Adipocyte (in vitro differentiated cells): ENCODE data around the gene SEMG1.
A peak's percentile ranks its signal among the peaks of the same experiment; 100 is the strongest.

Source experiments
- DNase-seq: peaks from one replicate; pipeline ENCODE4 v3.0.0-alpha.2; 2015; ENCODE audit warnings: low read depth
- H3K27me3 ChIP-seq: replicated peaks from 2 replicates; pipeline ENCODE4 v1.7.0; 2013; ENCODE audit warnings: mild to moderate bottlenecking, low read length, moderate library complexity; ENCODE audit not compliant: control insufficient read depth, insufficient read depth
- H3K36me3 ChIP-seq: 2 replicates; pipeline ENCODE4 v1.7.0; 2013; ENCODE audit warnings: low read length, mild to moderate bottlenecking, moderate library complexity; ENCODE audit not compliant: control insufficient read depth, insufficient read depth, severe bottlenecking
- H3K4me1 ChIP-seq: 2 replicates; pipeline ENCODE4 v1.7.0; 2013; ENCODE audit warnings: mild to moderate bottlenecking, low read length, moderate library complexity; ENCODE audit not compliant: control insufficient read depth, insufficient read depth
- H3K4me3 ChIP-seq: 2 replicates; pipeline ENCODE4 v1.7.0; 2013; ENCODE audit warnings: mild to moderate bottlenecking, low read length, moderate library complexity
- H3K9ac ChIP-seq: 2 replicates; pipeline ENCODE4 v1.7.0; 2013; ENCODE audit warnings: mild to moderate bottlenecking, low read length, moderate library complexity
- H3K9me3 ChIP-seq: 2 replicates; pipeline ENCODE4 v1.7.0; 2013; ENCODE audit warnings: mild to moderate bottlenecking, low read length, moderate library complexity; ENCODE audit not compliant: control insufficient read depth

SEMG1 gene, protein sequence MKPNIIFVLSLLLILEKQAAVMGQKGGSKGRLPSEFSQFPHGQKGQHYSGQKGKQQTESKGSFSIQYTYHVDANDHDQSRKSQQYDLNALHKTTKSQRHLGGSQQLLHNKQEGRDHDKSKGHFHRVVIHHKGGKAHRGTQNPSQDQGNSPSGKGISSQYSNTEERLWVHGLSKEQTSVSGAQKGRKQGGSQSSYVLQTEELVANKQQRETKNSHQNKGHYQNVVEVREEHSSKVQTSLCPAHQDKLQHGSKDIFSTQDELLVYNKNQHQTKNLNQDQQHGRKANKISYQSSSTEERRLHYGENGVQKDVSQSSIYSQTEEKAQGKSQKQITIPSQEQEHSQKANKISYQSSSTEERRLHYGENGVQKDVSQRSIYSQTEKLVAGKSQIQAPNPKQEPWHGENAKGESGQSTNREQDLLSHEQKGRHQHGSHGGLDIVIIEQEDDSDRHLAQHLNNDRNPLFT

DNA sequence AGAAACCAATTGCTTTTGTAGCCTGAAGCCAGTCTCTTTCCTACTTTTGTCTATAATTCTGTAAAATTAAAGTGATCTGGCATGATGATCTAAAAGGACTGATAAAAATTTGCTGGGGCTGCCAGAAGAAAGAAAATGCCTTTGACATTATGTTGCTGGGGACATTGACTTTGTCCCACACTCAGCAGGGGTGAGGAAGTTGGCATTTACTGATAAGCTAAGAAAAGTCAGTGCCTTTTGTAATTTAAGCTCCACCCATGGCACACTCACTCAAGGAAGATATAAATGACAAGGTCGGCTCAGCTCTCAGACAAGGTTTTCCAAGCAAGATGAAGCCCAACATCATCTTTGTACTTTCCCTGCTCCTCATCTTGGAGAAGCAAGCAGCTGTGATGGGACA lies at the start of gene SEMG1:
Gene SEMG1 (plus strand): TSS at position 309 of the 400 bp plus-strand sequence. CDS start 21 bp downstream, at position 330.
- Histone ChIP-seq H3K9ac (no peak within 1 kb of the TSS), H3K9me3 (peaks cover 16% of the 10 kb centered on the region), H3K36me3 (no peaks in the 10 kb centered on the region), H3K4me3 (no peak within 1 kb of the TSS), H3K27me3 (peaks cover 28% of the 10 kb centered on the region), H3K4me1 (no peaks in the 10 kb centered on the region)
- DNase-seq = no peak

DNA sequence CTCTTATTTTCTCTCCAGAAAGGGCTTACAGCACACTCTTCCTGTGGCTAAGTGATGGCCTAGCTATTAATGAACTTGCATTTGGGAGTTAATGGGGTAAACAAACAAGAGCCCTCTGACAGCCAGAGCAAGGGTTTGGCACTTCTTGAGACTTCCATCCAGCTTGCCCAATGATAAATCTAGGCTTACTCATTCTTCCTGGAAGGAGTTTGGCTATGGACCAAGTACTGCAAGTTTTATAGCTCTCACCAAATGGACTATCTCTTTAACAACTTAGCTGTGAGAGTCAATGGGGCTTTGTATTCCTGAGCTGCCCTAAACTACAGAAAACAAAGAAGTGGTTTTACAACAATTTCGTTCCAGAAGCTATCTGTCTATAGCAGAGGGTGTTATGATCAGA lies 48.9 kb upstream of the SEMG1 start:
- H3K9ac ChIP-seq = no peak overlapping the region
- peak; percentile 19 for DNase-seq
- H3K4me1 ChIP-seq = peaks cover 17% of the 10 kb centered on the region
- peak overlapping the region; percentile 57 for H3K4me3 ChIP-seq
- peaks cover 11% of the 10 kb centered on the region for H3K9me3 ChIP-seq
- no peaks in the 10 kb centered on the region for H3K36me3 ChIP-seq
- H3K27me3 ChIP-seq = peaks cover 11% of the 10 kb centered on the region

DNA sequence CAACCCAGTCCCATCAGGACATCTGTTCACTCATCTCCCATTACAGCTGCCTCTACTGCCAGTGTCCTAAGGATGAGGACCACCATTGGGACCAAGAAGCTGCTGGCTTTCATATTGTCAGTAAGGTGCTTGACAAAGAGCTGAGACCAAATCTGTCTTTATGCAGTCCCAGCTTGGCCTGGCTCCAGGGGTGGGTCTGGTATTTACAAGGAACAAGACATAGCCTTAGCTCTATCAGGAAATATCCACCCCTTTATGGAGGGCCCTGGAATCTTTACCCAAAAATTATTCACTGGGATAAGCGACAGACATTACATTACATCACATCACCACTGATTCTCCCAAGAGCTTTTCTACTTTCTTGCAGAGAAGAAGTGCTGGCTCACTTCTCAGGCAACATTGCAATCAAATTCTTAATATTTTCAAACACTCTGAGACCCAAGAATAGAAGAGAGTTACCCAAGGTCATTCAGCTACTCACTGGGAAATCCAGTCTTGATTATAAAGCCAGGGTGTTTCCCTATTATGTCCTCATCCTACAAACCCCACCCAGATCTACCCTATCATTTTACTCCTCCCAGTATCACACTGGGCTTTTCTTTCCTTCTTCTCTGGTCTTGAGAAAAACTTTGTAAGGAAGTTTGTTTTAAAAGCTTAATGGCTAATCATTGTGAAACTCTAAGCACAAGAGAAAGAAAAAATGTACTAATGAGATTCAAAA lies 43.6 kb upstream of the SEMG1 start:
- Histone ChIP-seq H3K9me3 (peaks cover 30% of the 10 kb centered on the region), H3K27me3 (no peaks in the 10 kb centered on the region), H3K4me1 (peaks cover 15% of the 10 kb centered on the region), H3K36me3 (no peaks in the 10 kb centered on the region), H3K4me3 (no peak overlapping the region), H3K9ac (no peak overlapping the region)
- no peak for DNase-seq

DNA sequence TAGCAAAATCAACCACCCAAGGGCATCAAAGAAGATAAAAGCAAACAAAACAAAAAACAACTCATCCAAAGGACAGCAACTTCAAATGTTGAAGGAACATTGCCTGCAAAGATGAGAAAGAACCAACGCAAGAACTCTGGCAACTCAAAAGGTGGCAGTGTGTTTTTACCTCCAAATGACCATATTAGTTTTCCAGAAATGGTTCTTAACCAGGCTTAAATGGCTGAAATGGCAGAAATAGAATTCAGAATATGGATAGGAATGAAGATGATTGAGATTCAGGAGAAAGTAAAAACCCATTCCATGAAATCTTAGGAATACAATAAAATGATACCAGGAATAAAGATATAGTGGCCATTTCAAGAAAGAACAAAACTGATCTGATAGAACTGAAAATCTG lies 41.9 kb upstream of the SEMG1 start:
- no peaks in the 10 kb centered on the region for H3K36me3 ChIP-seq
- DNase-seq = no peak
- H3K9ac ChIP-seq = no peak overlapping the region
- H3K4me3 ChIP-seq = no peak overlapping the region
- H3K4me1 ChIP-seq = peaks cover 10% of the 10 kb centered on the region
- H3K9me3 ChIP-seq = peaks cover 30% of the 10 kb centered on the region
- H3K27me3 ChIP-seq = no peaks in the 10 kb centered on the region

DNA sequence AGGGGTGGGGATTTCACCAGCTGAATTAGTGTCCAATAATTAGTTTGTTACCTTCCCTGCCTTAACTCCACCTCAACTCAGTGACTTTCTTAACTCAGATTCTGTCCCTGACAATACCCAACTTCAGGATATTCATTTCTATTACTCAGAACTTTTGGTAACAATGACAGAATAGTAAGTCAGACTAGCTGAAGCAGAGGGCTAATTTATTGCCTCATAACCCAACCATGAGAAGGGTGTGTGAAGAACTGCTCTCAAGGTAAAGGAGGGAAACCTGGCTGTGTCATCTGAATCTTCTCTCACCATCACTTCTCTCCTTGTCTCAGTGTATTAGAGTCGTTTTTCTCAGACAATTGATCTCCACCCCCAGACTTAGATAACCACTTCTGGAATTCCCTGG lies 33.3 kb upstream of the SEMG1 start:
- Histone ChIP-seq H3K36me3 (no peaks in the 10 kb centered on the region), H3K9me3 (no peaks in the 10 kb centered on the region), H3K4me3 (no peak overlapping the region), H3K4me1 (peaks cover 4% of the 10 kb centered on the region), H3K27me3 (no peaks in the 10 kb centered on the region), H3K9ac (no peak overlapping the region)
- DNase-seq = no peak

DNA sequence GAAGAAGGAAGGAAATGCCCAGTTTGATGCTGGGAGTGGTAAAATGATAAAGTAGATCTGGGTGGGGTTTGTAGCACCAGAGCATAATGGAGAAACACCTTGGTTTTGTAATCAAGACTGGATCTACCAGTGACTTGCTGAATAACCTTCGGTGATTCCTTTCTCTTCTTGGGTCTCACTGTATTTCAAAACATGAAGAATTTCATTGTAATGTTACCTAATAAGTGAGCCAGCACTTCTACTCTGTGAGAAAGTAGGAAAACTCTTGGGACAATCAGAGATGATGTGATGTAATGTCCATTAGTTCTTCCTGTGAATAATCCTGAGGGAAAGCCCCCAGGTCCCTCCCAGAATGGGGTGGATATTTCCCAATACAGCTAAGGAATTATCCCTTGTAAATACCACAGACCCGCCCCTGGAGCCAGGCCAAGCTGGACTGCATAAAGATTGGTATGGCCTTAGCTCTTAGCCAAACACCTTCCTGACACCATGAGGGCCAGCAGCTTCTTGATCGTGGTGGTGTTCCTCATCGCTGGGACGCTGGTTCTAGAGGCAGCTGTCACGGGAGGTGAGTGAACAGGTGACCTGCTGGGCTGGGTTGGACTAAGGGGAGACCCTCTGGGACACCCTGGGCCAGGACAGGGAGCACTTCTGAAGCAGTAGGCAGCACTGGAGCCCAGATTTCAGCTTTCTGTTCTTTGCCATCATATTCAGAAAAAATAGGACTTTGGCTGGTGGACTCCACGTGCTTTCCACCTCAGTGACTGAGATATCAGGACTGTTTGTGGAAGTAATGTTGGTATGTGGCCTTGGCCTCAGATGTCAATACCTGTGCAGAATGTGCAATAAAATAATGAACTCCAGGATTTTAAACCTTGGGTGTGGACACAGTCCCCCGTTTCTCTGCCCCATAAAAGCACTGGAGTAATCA lies 32.1 kb upstream of the SEMG1 start, which contains the start of gene PI3:
Gene PI3 (plus strand): TSS at position 469 of the 931 bp plus-strand sequence. CDS start 21 bp downstream, at position 490.
- H3K36me3 ChIP-seq = no peaks in the 10 kb centered on the region
- no peak for DNase-seq
- no peaks in the 10 kb centered on the region for H3K27me3 ChIP-seq
- H3K4me1 ChIP-seq = peaks cover 4% of the 10 kb centered on the region
- H3K9me3 ChIP-seq = no peaks in the 10 kb centered on the region
- no peak within 1 kb of the TSS for H3K4me3 ChIP-seq
- no peak within 1 kb of the TSS for H3K9ac ChIP-seq

DNA sequence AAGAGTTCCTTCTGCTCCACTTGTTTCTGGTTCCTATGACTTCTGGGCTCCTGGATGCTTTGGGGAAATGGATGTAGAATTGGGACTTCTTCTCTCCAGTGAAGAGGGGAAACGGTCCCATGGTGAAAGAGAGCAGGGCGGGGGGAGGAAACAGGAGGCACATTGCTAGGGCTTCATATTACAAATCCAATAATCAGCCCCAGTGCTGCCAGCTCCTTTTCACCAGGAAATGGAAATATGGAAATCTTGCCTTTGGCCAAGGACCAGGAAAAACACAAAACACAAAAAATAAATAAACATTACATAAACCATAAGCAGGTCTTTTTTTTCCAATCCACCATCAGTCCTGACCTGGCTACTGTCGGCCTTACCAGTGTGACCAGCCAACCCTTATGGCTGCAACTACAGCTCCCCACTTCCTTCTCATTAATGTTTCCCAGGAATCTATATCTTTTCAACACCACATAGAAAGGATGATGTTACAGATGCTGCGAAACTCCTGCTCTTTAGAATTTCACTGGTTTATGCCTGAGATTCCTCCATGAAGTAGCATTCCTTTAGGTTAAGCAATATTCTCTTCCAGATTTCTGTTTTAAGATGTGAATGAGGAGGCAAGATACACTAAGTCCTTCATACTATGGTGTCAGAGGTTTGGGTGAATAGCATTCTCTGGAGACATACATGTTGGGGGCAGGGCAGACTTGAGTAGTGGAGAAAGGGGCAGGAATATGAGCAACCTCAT lies 30.1 kb upstream of the SEMG1 start:
- H3K27me3 ChIP-seq = no peaks in the 10 kb centered on the region

DNA sequence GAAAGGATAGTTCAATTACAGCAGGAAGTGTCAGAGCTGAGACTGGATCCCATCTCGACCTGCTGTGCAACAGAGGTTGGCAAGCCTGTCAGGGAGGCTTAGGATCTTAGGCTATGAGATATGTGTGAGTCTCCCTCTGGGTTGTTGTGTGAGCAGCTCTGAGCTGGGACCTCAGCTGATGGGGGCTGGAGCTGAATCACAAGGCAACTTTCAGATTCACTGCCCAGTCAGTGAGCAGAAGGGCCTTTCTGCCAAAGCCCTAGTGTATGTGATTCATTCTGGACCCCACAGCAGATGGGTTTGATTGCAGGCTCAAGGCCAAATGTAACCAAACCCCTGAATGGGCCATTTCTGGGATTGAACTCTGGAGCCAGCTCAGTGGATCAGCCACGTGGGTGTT lies 27.7 kb upstream of the SEMG1 start:
- Histone ChIP-seq H3K9me3 (no peaks in the 10 kb centered on the region), H3K9ac (no peak overlapping the region), H3K4me1 (peaks cover 4% of the 10 kb centered on the region), H3K4me3 (no peak overlapping the region), H3K27me3 (no peaks in the 10 kb centered on the region), H3K36me3 (no peaks in the 10 kb centered on the region)
- no peak for DNase-seq

More for the DNA sequence above, 30.1 kb upstream of the SEMG1 start:
- Histone ChIP-seq H3K36me3 (no peaks in the 10 kb centered on the region), H3K4me3 (no peak overlapping the region), H3K9ac (no peak overlapping the region), H3K4me1 (peaks cover 4% of the 10 kb centered on the region), H3K9me3 (no peaks in the 10 kb centered on the region)
- DNase-seq = peak; percentile 1

DNA sequence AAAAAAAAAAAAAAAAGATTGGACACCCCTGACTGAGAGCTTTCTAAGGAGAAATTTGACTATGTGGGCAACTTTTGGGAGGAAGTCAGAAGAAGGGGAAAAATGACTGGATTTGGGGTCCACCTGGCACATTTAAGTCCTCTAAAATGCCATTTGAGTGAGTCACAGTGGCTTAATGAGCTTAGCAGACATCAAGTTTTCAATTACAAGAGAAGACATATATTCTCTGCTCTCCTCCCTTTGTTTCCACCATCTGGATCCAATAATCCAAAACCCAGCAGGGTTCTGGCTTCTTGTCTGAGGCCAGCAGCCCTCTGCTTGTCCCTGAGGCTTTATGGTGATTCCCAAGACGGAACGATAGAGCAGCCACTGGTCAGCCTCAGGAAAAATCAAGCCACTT lies 25.2 kb upstream of the SEMG1 start:
- Histone ChIP-seq H3K4me3 (no peak overlapping the region), H3K9ac (no peak overlapping the region), H3K4me1 (no peaks in the 10 kb centered on the region), H3K27me3 (no peaks in the 10 kb centered on the region), H3K36me3 (no peaks in the 10 kb centered on the region), H3K9me3 (no peaks in the 10 kb centered on the region)
- peak; percentile 6 for DNase-seq

DNA sequence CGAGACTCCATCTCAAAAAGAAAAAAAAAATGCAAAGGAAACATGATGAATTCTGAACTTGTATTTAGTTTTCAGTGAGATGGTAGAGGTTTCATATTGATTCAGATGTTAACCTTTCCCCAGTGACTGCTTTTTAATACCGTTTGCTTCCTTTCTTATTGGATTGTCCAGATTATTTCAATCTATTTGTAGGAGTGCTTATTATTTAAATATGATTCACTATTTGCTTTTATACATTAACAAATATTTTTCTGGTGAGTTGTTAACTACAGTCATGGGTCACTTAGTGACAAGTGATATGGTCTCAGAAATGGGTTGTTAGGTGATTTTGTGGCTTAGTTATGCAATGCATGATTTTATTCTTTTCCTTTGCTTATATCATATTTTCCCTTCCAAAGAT lies 23.7 kb upstream of the SEMG1 start:
- H3K27me3 ChIP-seq = peaks cover 5% of the 10 kb centered on the region
- no peak overlapping the region for H3K9ac ChIP-seq
- H3K4me1 ChIP-seq = no peaks in the 10 kb centered on the region
- H3K36me3 ChIP-seq = no peaks in the 10 kb centered on the region
- no peaks in the 10 kb centered on the region for H3K9me3 ChIP-seq
- DNase-seq = no peak
- no peak overlapping the region for H3K4me3 ChIP-seq
